GM12864 (cell line): ENCODE data around the gene SLC4A3.

Experiments used
- DNase-seq: peaks from one replicate; pipeline ENCODE4 v3.0.0-alpha.2; 2011; ENCODE audit warnings: low read depth
- H3K4me3 ChIP-seq: 2 replicates; pipeline ENCODE4 v1.5.1; 2011; ENCODE audit warnings: mild to moderate bottlenecking, low read depth, low read length, control low read depth
- CTCF ChIP-seq: IDR thresholded peaks from 2 replicates; pipeline ENCODE4 v1.5.1; 2011; ENCODE audit warnings: low read depth, mild to moderate bottlenecking, moderate library complexity, low read length, control low read depth, inconsistent platforms; ENCODE audit errors: missing control alignments

SLC4A3 gene

DNA sequence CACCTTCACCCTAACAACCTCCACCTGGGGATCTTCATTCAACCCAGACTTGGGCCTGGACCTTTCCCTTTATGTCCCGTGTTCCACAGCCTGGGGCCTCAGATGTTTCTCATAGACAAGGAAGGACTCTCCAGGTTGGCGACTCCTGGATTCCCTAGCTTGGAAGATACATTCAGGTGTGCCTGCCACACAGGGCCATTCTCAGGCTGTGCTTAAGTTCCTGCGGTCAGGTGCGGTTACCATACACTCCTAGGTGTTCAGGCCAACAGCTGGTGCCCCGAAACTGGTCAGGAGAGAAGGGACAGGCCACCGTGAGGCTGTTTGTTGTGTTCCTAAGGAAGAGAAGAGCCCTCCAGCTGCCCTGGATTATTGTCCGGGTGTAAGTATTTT, 15.6 kb downstream of the SLC4A3 start:
- DNase-seq = no peak
- peak overlapping the region; percentile 22; the same call in 1 of the 2 replicates for H3K4me3 ChIP-seq
- TF ChIP-seq CTCF = no peak

DNA sequence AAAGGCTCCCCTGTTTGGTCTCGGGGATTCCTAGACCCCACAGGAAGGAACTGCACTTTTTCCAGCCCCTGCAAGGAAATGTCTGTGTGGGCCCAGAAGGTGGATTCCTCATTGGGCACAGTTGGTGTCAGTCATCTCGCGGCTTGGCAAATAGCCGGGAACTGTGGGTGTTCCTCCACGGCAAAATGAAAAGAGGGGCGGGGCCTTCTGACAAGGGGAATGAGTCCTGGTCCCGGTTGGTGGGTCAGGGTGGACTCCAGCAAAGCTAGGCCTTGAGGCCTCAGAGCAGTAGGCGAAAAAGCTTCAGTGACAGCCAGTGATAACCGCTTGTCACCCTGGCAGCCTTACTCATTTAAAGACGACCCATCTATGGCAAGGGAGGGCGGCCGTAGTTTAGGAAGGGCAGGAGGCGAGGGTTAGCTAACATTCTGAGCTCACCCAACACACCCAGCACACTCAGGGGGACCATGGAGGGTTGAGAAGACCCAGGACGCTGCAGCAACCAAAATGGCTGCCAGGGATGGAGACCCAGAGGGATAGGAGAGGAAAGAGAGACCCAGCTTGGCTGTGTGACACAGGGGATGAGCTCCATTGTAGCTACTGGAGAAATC, 16.5 kb downstream of the SLC4A3 start:
- no peak for TF ChIP-seq CTCF
- H3K4me3 ChIP-seq = no peak overlapping the region
- no peak for DNase-seq

- DNase-seq = no peak
- no peak overlapping the region for H3K4me3 ChIP-seq
- no peak for TF ChIP-seq CTCF
These were observed 17.5 kb downstream of the SLC4A3 start for GRCh38 chr2:219644801-219645480.

DNA sequence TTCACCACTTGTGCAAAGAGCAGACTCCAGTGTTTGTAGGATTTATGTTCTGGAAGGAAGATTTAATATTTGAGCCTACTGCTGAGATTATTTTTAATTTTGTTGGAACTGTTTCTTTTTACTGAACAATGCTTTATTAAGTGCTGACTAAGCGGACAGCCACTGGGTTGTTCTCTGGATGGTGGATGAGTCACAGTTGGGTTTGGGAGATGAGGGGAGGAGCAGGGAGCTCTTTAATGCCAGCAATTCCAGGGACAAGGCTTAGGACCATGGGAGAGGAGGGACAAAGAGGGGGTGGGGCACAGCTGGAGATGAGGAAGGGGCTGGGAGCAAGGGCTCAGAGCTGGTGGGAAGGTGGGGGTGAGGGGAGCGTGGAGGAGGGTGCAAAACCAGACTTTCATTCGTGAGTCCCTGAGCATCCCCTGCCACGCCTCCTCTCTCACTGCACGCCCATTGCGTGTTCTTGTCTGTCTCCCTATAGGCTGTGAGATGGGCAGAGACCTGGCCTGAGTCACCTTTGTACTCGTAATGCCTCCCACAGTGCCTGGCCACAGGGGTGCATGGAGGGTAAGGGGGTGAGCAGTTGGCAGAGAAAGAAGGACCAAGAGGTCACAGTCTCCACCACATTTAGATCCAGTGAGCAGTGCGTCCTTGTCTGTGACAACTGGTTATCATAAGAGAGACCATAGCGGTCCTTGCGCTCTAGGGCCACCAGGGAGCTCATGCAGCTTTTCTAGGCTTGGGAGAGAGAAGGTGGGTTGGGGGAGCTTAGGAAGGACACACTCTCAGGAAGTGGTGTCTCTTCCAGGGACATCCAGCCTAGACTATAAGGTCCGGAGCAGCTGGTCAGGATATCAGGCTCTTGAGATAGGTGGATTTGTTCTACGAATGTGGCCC, 18.4 kb downstream of the SLC4A3 start:
- DNase-seq = no peak
- H3K4me3 ChIP-seq = no peak overlapping the region
- no peak for TF ChIP-seq CTCF

- TF ChIP-seq CTCF = no peak
- DNase-seq = no peak
- H3K4me3 ChIP-seq = no peak overlapping the region
These were observed 20.7 kb downstream of the SLC4A3 start for GRCh38 chr2:219648176-219648575.

- no peak for DNase-seq
- no peak for TF ChIP-seq CTCF
- H3K4me3 ChIP-seq = no peak overlapping the region
These were observed 21.5 kb downstream of the SLC4A3 start for GRCh38 chr2:219648963-219649362.
